ENCODE data around the gene DELE1. TPM values are rescaled to one million over a fixed set of nuclear protein-coding genes. Genes with fewer than 3 reads are reported as not detected.

The DELE1 gene
- polyA plus RNA-seq, 1 experiment: 110 TPM

DNA sequence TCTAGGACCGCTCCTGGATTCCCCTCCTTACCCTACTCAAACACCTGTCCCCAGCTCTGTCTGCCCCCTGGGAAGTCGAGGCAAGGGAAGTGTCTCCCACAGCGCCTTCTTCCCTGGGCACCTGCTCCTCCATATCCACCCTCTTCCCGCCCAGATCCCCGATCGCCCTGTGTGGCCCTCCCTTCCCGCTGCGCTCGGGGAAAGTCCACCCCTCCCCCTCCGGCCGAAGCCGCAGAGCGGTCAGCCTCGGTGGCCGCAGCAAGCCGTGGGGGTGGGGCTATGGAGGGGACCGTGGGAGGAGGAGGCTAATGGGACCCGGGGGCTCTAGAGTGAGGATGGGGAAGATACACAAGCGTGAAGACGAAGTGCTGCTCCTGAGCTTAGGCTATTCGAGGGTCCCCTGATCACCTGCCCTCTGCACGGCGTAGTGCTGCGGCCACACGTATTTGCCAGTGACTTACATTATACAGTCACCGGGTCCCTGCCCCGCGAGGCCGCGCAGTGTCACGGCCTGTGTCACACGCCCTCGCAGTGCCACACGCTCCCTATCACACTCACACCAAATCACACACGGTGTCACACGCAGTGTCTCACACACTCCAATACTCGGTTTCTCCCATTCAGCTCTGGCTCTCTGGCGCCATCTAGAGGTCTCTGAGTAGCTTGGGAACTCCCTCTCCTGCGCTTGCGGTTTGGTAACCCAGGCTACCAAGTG, 44.8 kb upstream of the DELE1 start:
- POLR2A ChIA-PET: interaction anchor here (0.6 to 0.7 kb wide), 2 partner anchors 125 to 197 kb away, joined by 3 to 4 read pairs; partner anchors contain the start of gene ARAP3
- H3K27me3 ChIP-seq (ENCODE audit: control insufficient read depth, insufficient read depth, low read length): peaks cover 63% of the 10 kb centered on the region
- peak; percentile 26 for DNase-seq (ENCODE audit: low read depth)
- no peaks in the 10 kb centered on the region for H3K36me3 ChIP-seq (ENCODE audit: control insufficient read depth, insufficient read depth, low read length)
- TF ChIP-seq CTCF (IDR thresholded peaks at IDR 0.05; ENCODE audit: insufficient read depth, low read depth, low read length): peak; percentile 98
- CTCF ChIA-PET: interaction anchor here (0.6 to 11.6 kb wide), 62 partner anchors 8 to 223 kb away, joined by 3 to 341 read pairs (median 6); partner anchors contain the start of genes ARAP3, DELE1, PCDH12 and RNF14
- H3K4me3 ChIP-seq (ENCODE audit: low read depth, low read length): peak overlapping the region; percentile 14

- H3K27me3 ChIP-seq (ENCODE audit: control insufficient read depth, insufficient read depth, low read length): peaks cover 61% of the 10 kb centered on the region
- DNase-seq (ENCODE audit: low read depth): no peak
- POLR2A ChIA-PET: interaction anchor here (0.7 kb wide), 1 partner anchor 197 kb away, joined by 4 read pairs; the partner anchor contains the start of gene ARAP3
- H3K4me3 ChIP-seq (ENCODE audit: low read depth, low read length): no peak overlapping the region
- TF ChIP-seq CTCF (IDR thresholded peaks at IDR 0.05; ENCODE audit: insufficient read depth, low read depth, low read length): no peak
- CTCF ChIA-PET: interaction anchor here (0.6 to 11.6 kb wide), 56 partner anchors 8 to 222 kb away, joined by 3 to 341 read pairs (median 7); partner anchors contain the start of genes ARAP3, DELE1, PCDH12 and RNF14
- no peaks in the 10 kb centered on the region for H3K36me3 ChIP-seq (ENCODE audit: control insufficient read depth, insufficient read depth, low read length)
Observed at GRCh38 chr5:141879426-141879759, 44.3 kb upstream of the DELE1 start.

DNA sequence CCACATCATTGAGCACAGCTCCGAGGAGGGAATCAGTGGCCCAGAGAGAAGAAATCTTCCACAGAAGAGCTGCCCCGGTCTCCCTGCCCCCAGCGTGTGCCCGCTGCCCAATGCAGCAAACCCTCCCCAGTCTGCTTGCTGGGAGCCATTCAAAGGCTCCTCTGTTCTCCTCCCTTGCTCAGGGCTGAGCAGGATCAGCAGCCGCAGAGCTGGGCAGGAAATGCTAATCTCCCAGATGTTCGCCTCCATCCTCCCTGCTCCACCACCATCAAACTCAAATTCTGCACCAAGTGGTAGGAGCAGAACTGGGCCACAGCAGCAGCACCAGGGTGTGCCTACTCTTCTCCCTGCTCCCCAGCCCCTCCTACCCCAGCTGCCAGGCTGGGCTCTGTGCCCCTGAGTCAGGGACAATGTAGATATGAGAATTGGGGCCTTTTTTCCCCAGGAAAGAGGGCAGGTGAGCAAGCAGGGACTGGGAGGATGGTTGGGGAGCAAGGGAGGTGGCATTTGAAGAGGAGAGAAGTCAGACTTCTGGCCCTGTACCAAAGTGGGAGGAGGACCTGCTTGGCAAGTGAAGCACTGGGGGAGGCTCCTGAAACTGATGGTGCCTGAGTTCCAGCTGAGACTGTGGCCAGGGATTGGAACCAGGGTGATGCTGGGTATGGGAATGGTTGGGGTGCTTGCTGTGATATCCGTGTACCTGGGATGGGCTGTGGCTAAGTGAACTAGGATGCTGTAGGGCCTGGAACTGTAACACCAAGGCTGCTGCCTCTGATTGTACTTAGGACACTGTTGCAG, 43.5 kb upstream of the DELE1 start:
- ChIA-PET CTCF (interaction anchor here (0.9 to 11.6 kb wide), 39 partner anchors 7 to 223 kb away, joined by 3 to 341 read pairs (median 9); partner anchors contain the start of genes DELE1, PCDH12 and RNF14), POLR2A (no interaction called here)
- H3K27me3 ChIP-seq (ENCODE audit: control insufficient read depth, insufficient read depth, low read length): peaks cover 56% of the 10 kb centered on the region
- TF ChIP-seq CTCF (IDR thresholded peaks at IDR 0.05; ENCODE audit: insufficient read depth, low read depth, low read length): no peak
- H3K4me3 ChIP-seq (ENCODE audit: low read depth, low read length): no peak overlapping the region
- no peak for DNase-seq (ENCODE audit: low read depth)
- no peaks in the 10 kb centered on the region for H3K36me3 ChIP-seq (ENCODE audit: control insufficient read depth, insufficient read depth, low read length)

DNA sequence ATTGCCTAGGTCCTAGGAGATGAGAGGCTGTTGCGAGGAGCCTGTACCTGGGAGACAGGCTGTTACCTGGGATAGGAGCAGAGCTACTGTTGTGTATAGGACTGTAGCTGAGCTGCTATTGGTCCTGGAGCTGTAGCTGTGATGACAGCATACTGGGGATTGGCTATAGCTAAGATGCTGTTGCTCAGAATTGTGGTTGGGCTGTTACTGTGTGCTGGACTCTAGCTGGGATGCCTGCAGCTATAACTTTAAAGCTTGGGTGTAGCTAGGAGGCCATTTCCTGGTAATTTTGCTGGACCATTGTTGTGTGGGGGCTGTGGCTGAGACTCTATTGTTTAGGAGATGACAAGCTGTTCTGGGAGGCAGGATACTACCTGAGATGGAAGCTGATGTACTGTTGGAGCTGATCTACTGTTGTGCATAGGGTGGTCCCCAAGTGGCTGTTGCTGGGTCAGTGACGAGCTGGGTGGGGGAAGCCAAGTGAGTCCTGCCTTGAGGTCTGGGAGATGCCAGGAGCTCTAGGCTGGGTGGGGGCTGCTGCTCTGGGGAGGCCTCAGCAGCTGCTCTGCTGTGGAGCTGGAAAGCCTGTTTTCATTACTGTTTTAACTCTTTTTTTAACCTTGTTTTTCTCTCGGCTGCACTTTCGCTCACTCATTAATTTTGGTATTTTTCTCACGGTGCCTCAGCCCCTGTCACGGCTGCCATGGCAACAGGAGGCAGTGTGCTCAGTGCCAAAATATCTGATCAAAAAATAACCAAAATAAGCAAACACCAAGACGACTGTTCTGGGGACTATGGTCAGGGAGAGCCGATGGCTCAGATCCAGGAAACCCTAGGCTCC, 42.5 kb upstream of the DELE1 start:
- TF ChIP-seq CTCF (IDR thresholded peaks at IDR 0.05; ENCODE audit: insufficient read depth, low read depth, low read length): no peak
- peaks cover 48% of the 10 kb centered on the region for H3K27me3 ChIP-seq (ENCODE audit: control insufficient read depth, insufficient read depth, low read length)
- H3K36me3 ChIP-seq (ENCODE audit: control insufficient read depth, insufficient read depth, low read length): no peaks in the 10 kb centered on the region
- POLR2A ChIA-PET: no interaction called here
- CTCF ChIA-PET: interaction anchor here (0.6 to 11.6 kb wide), 11 partner anchors 9 to 184 kb away, joined by 3 to 341 read pairs (median 7); partner anchors contain the start of gene PCDH12
- no peak overlapping the region for H3K4me3 ChIP-seq (ENCODE audit: low read depth, low read length)
- no peak for DNase-seq (ENCODE audit: low read depth)
